ENCODE data around the gene RSRC2.
"Not testable (repeated sequence)": the region's sequence is repeated elsewhere in the genome, so short reads cannot be mapped to it uniquely, and the experiment has no call there.

Gene RSRC2

GRCh38 chr12:122481861-122482260, 44.9 kb downstream of the RSRC2 start:
- CTCF ChIA-PET: no interaction called here
- no peak for DNase-seq (ENCODE audit: extremely low spot score)
- no peak for TF ChIP-seq SUZ12 (IDR thresholded peaks at IDR 0.05)
- no peak for TF ChIP-seq L3MBTL2 (conservative IDR thresholded peaks at IDR 0.05)
- POLR2A ChIA-PET: no interaction called here

GRCh38 chr12:122480753-122481152, 46.0 kb downstream of the RSRC2 start:
- ChIA-PET CTCF (interaction anchor here (0.6 to 0.8 kb wide), 2 partner anchors 9 to 151 kb away, joined by 3 to 4 read pairs; no protein-coding TSS in a partner anchor), POLR2A (no interaction called here)
- TF ChIP-seq FOXA1 (IDR thresholded peaks at IDR 0.05): no peak
- TF ChIP-seq ELF4 (IDR thresholded peaks at IDR 0.05): no peak
- no peak for TF ChIP-seq SP1 (IDR thresholded peaks at IDR 0.05)
- TF ChIP-seq PKNOX1 (IDR thresholded peaks at IDR 0.05): no peak
- no peak for TF ChIP-seq FOXK2 (IDR thresholded peaks at IDR 0.05)
- no peak for TF ChIP-seq CTBP1 (IDR thresholded peaks at IDR 0.05; ENCODE audit: borderline replicate concordance)
- TF ChIP-seq ARNT (IDR thresholded peaks at IDR 0.05): no peak
- TF ChIP-seq NFRKB (IDR thresholded peaks at IDR 0.05): no peak
- no peak for DNase-seq (ENCODE audit: extremely low spot score)

- POLR2A ChIA-PET: interaction anchor here (1.3 kb wide), 1 partner anchor 74 kb away, joined by 6 read pairs; no protein-coding TSS in a partner anchor
- TF ChIP-seq ELF4 (IDR thresholded peaks at IDR 0.05) (no peak), FOXA1 (IDR thresholded peaks at IDR 0.05) (no peak), PKNOX1 (IDR thresholded peaks at IDR 0.05) (no peak), CTBP1 (IDR thresholded peaks at IDR 0.05; ENCODE audit: borderline replicate concordance) (no peak), TARDBP (IDR thresholded peaks at IDR 0.05) (no peak), FOXK2 (IDR thresholded peaks at IDR 0.05) (no peak), ZNF384 (IDR thresholded peaks at IDR 0.05) (no peak), LEF1 (IDR thresholded peaks at IDR 0.05; ENCODE audit: borderline replicate concordance) (no peak), SUZ12 (IDR thresholded peaks at IDR 0.05) (no peak), SP1 (IDR thresholded peaks at IDR 0.05) (no peak), NFRKB (IDR thresholded peaks at IDR 0.05) (no peak), FOXM1 (IDR thresholded peaks at IDR 0.05; ENCODE audit: borderline replicate concordance) (no peak), BHLHE40 (IDR thresholded peaks at IDR 0.05; ENCODE audit: borderline replicate concordance) (no peak), HDGF (IDR thresholded peaks at IDR 0.05; ENCODE audit: borderline replicate concordance) (no peak), ARNT (IDR thresholded peaks at IDR 0.05) (no peak), L3MBTL2 (conservative IDR thresholded peaks at IDR 0.05) (no peak)
- CTCF ChIA-PET: interaction anchor here (0.7 to 2.0 kb wide), 2 partner anchors 61 to 75 kb away, joined by 3 to 10 read pairs; no protein-coding TSS in a partner anchor
- no peak for DNase-seq (ENCODE audit: extremely low spot score)
Observed at GRCh38 chr12:122474324-122474716, 52.4 kb downstream of the RSRC2 start.

GRCh38 chr12:122473543-122474323, 53.0 kb downstream of the RSRC2 start:
- POLR2A ChIA-PET: interaction anchor here (1.3 kb wide), 2 partner anchors 26 to 74 kb away, joined by 4 to 6 read pairs; no protein-coding TSS in a partner anchor
- DNase-seq (ENCODE audit: extremely low spot score): no peak
- TF ChIP-seq SUZ12 (IDR thresholded peaks at IDR 0.05) (no peak), FOXM1 (IDR thresholded peaks at IDR 0.05; ENCODE audit: borderline replicate concordance) (no peak), HDGF (IDR thresholded peaks at IDR 0.05; ENCODE audit: borderline replicate concordance) (no peak), L3MBTL2 (conservative IDR thresholded peaks at IDR 0.05) (no peak), SP1 (IDR thresholded peaks at IDR 0.05) (no peak), ARNT (IDR thresholded peaks at IDR 0.05) (no peak), CTBP1 (IDR thresholded peaks at IDR 0.05; ENCODE audit: borderline replicate concordance) (no peak), TARDBP (IDR thresholded peaks at IDR 0.05) (no peak), NFRKB (IDR thresholded peaks at IDR 0.05) (no peak), LEF1 (IDR thresholded peaks at IDR 0.05; ENCODE audit: borderline replicate concordance) (no peak), ELF4 (IDR thresholded peaks at IDR 0.05) (no peak), ZNF384 (IDR thresholded peaks at IDR 0.05) (no peak)
- CTCF ChIA-PET: interaction anchor here (0.5 to 3.0 kb wide), 3 partner anchors 12 to 135 kb away, joined by 3 to 11 read pairs (median 10); no protein-coding TSS in a partner anchor

GRCh38 chr12:122471324-122472226, 55.2 kb downstream of the RSRC2 start:
- POLR2A ChIA-PET: interaction anchor here (1.3 to 2.9 kb wide), 3 partner anchors 29 to 71 kb away, joined by 5 to 27 read pairs (median 5); partner anchors contain the start of gene ZCCHC8
- peak; percentile 40 for DNase-seq (ENCODE audit: extremely low spot score)
- TF ChIP-seq FOXA1 (IDR thresholded peaks at IDR 0.05): no peak
- CTCF ChIA-PET: interaction anchor here (0.7 to 3.0 kb wide), 12 partner anchors 8 to 312 kb away, joined by 3 to 23 read pairs (median 4); no protein-coding TSS in a partner anchor

GRCh38 chr12:122470576-122470975, 56.2 kb downstream of the RSRC2 start:
- DNase-seq (ENCODE audit: extremely low spot score): not testable (repeated sequence)
- ChIA-PET CTCF (interaction anchor here (1.0 to 3.0 kb wide), 5 partner anchors 7 to 133 kb away, joined by 3 to 23 read pairs (median 3); no protein-coding TSS in a partner anchor), POLR2A (interaction anchor here (1.6 to 2.9 kb wide), 2 partner anchors 47 to 70 kb away, joined by 5 to 27 read pairs; no protein-coding TSS in a partner anchor)

- not testable (repeated sequence) for DNase-seq (ENCODE audit: extremely low spot score)
- ChIA-PET CTCF (interaction anchor here (1.1 kb wide), 1 partner anchor 70 kb away, joined by 3 read pairs; no protein-coding TSS in a partner anchor), POLR2A (interaction anchor here (2.9 kb wide), 1 partner anchor 70 kb away, joined by 27 read pairs; no protein-coding TSS in a partner anchor)
Observed at GRCh38 chr12:122469856-122470255, 56.9 kb downstream of the RSRC2 start.

All from HEK293T (cell line).